ENCODE data around the gene PNCK. TPM values are rescaled to one million over a fixed set of nuclear protein-coding genes. Genes with fewer than 3 reads are reported as not detected.
A peak's percentile ranks its signal among the peaks of the same experiment; 100 is the strongest.
"Not testable (repeated sequence)": the region's sequence is repeated elsewhere in the genome, so short reads cannot be mapped to it uniquely, and the experiment has no call there.

The PNCK gene
- total and polyA plus RNA-seq, 7 donors: 4.6 to 135 (median 49.6) TPM; not detected in 2

GRCh38 chrX:153706799-153707198, 33.2 kb upstream of the PNCK start:
- 94% methylated on average over 9 of the region's 9 CpGs for WGBS, 2 donors
- Histone ChIP-seq H3K4me1 (peaks cover 0 to 38% (median 14%) of the 10 kb centered on the region in 4 donors), H3K9me3 (no peaks in the 10 kb centered on the region), H3K27me3 (no peaks in the 10 kb centered on the region), H3K4me3 (no peak overlapping the region), H3K36me3 (peaks cover 0 to 8% (median 0%) of the 10 kb centered on the region in 4 donors), H3K27ac (no peak overlapping the region)
- TF ChIP-seq EP300 (IDR thresholded peaks at IDR 0.05): no peak
- TF ChIP-seq, protein P1, sequence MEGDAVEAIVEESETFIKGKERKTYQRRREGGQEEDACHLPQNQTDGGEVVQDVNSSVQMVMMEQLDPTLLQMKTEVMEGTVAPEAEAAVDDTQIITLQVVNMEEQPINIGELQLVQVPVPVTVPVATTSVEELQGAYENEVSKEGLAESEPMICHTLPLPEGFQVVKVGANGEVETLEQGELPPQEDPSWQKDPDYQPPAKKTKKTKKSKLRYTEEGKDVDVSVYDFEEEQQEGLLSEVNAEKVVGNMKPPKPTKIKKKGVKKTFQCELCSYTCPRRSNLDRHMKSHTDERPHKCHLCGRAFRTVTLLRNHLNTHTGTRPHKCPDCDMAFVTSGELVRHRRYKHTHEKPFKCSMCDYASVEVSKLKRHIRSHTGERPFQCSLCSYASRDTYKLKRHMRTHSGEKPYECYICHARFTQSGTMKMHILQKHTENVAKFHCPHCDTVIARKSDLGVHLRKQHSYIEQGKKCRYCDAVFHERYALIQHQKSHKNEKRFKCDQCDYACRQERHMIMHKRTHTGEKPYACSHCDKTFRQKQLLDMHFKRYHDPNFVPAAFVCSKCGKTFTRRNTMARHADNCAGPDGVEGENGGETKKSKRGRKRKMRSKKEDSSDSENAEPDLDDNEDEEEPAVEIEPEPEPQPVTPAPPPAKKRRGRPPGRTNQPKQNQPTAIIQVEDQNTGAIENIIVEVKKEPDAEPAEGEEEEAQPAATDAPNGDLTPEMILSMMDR (IDR thresholded peaks at IDR 0.05): no peak
- DNase-seq: no peak
- intact Hi-C loops (cut with DNase I): loop anchor here (5.0 kb wide), 2 partner anchors 39 to 94 kb away; no protein-coding TSS in a partner anchor

- intact Hi-C loops (cut with DNase I): loop anchor here (5.0 kb wide), 2 partner anchors 38 to 93 kb away; no protein-coding TSS in a partner anchor
- not testable (repeated sequence) for H3K36me3 ChIP-seq, H3K27me3 ChIP-seq, H3K9me3 ChIP-seq, DNase-seq, H3K4me3 ChIP-seq
- Histone ChIP-seq H3K27ac (peak overlapping the region; percentile 38 to 81 (median 77)), H3K4me1 (peaks cover 0 to 50% (median 20%) of the 10 kb centered on the region in 4 donors)
- 92 to 93% methylated on average over 18 of the region's 18 CpGs for WGBS, 2 donors
Observed at GRCh38 chrX:153705403-153706060, 31.9 kb upstream of the PNCK start.

DNA sequence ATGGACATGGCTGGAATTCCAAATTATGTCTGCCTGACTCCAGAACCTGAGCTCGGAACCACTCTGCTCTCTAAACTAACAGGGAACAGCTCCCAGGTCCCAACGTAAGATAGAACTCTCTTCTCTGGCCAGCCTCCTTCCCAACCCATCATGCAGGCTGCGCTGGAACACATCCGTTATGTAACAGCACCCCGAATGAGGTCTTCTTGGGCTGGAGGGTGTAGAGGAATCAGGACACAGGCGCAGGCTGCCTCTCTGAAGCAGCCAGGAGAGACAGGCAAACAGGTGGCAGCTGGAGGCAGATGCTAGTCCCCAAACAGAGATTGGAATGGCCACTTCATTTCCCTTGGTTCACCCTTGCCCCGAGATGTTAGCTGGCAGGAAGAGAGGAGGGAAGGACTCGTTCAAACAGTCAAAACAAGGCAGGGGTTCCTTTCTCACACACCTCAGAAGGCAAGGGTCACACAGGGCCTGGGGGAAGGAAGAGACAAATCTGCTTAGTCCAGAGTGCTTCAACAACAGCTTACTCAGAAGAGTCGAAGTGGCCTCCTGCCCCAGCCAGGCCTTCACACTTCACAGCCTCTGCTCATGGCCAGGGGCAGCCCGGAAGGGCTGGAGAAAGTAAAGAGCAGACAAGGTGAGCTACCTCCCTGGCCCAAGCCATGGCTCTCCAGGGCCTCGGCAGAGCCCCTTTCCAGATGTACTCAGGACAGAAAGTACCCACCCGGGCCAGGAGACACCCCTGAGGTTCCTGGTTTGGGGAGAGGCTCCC, 31.2 kb upstream of the PNCK start:
- intact Hi-C loops (cut with DNase I): loop anchor here (5.0 kb wide), 2 partner anchors 38 to 93 kb away; no protein-coding TSS in a partner anchor
- WGBS, 2 donors: 88 to 90% methylated on average over 10 to 11 of the region's 12 CpGs
- not testable (repeated sequence) for H3K36me3 ChIP-seq, H3K9me3 ChIP-seq, H3K4me3 ChIP-seq, DNase-seq, H3K27me3 ChIP-seq
- peak overlapping the region; percentile 38 to 81 (median 77) for H3K27ac ChIP-seq
- H3K4me1 ChIP-seq: peaks cover 0 to 58% (median 26%) of the 10 kb centered on the region in 4 donors

- TF ChIP-seq, protein P1 (IDR thresholded peaks at IDR 0.05): no peak
- no peak for TF ChIP-seq POLR2AphosphoS5 (IDR thresholded peaks at IDR 0.05)
- no peak for TF ChIP-seq EP300 (IDR thresholded peaks at IDR 0.05)
- no peak for TF ChIP-seq POLR2A (IDR thresholded peaks at IDR 0.05)
- H3K4me1 ChIP-seq: peaks cover 0 to 65% (median 29%) of the 10 kb centered on the region in 4 donors
- WGBS, 2 donors: 81 to 91% methylated on average over 18 of the region's 18 CpGs
- no peaks in the 10 kb centered on the region for H3K36me3 ChIP-seq
- DNase-seq: no peak
- H3K4me3 ChIP-seq: no peak overlapping the region
- no peaks in the 10 kb centered on the region for H3K9me3 ChIP-seq
- peak overlapping the region; percentile 38 to 81 (median 77) for H3K27ac ChIP-seq
- H3K27me3 ChIP-seq: no peaks in the 10 kb centered on the region
- intact Hi-C loops (cut with DNase I): no loop called here
Observed at GRCh38 chrX:153704021-153704526, 30.5 kb upstream of the PNCK start.

- Histone ChIP-seq H3K27me3 (no peaks in the 10 kb centered on the region), H3K4me1 (peaks cover 0 to 63% (median 28%) of the 10 kb centered on the region in 4 donors), H3K36me3 (no peaks in the 10 kb centered on the region), H3K27ac (peak overlapping the region; percentile 57 to 81 (median 77)), H3K4me3 (no peak overlapping the region), H3K9me3 (no peaks in the 10 kb centered on the region)
- peak; percentile 92 for DNase-seq
- intact Hi-C loops (cut with DNase I): no loop called here
- 13 to 66% methylated on average over 16 of the region's 16 CpGs for WGBS, 2 donors
- TF ChIP-seq, protein P1 (IDR thresholded peaks at IDR 0.05): no peak
- TF ChIP-seq POLR2AphosphoS5 (IDR thresholded peaks at IDR 0.05) (no peak), POLR2A (IDR thresholded peaks at IDR 0.05) (no peak), EP300 (IDR thresholded peaks at IDR 0.05) (no peak)
Observed at GRCh38 chrX:153703036-153703370, 29.4 kb upstream of the PNCK start.

Data from sigmoid colon (tissue), 7 donors.